Stomach smooth muscle (tissue), 2 donors: ENCODE results near the gene PSMC3IP.

ENCODE experiments used
- H3K27ac ChIP-seq: one replicate; pipeline ENCODE4 v1.7.0; 2013; ENCODE audit warnings: mild to moderate bottlenecking, low read length, inconsistent platforms
- H3K27me3 ChIP-seq, 2 donors: one replicate each; pipeline ENCODE4 v1.7.0; 2013; ENCODE audit warnings: low read length in 2 of 2; ENCODE audit not compliant: insufficient read depth in 2 of 2, control insufficient read depth in 1 of 2
- H3K36me3 ChIP-seq, 2 donors: one replicate each; pipeline ENCODE4 v1.7.0; 2013; ENCODE audit warnings: low read length in 2 of 2; ENCODE audit not compliant: control insufficient read depth in 2 of 2, insufficient read depth in 2 of 2
- H3K4me1 ChIP-seq: one replicate; pipeline ENCODE4 v1.7.0; 2013; ENCODE audit warnings: low read length; ENCODE audit not compliant: control insufficient read depth, insufficient read depth
- H3K4me3 ChIP-seq, 2 donors: one replicate each; pipeline ENCODE4 v1.7.0; 2013; ENCODE audit warnings: low read length in 2 of 2
- H3K9ac ChIP-seq, 2 donors: one replicate each; pipeline ENCODE4 v1.7.0; 2013; ENCODE audit warnings: low read length in 2 of 2, mild to moderate bottlenecking in 1 of 2
- H3K9me3 ChIP-seq, 2 donors: one replicate each; pipeline ENCODE4 v1.7.0; 2013; ENCODE audit warnings: low read length in 2 of 2; ENCODE audit not compliant: control insufficient read depth in 2 of 2
- donor health status: healthy.
- donor health status: Pancreatic carcinoma.

The PSMC3IP gene

GRCh38 chr17:42537826-42538451 is 39.6 kb downstream of the PSMC3IP start:
- peaks cover 23% of the 10 kb centered on the region for H3K4me1 ChIP-seq
- no peaks in the 10 kb centered on the region for H3K9me3 ChIP-seq
- no peak overlapping the region for H3K4me3 ChIP-seq
- no peaks in the 10 kb centered on the region for H3K27me3 ChIP-seq
- no peak overlapping the region for H3K27ac ChIP-seq
- H3K9ac ChIP-seq, result no peak overlapping the region
- peaks cover 12 to 24% of the 10 kb centered on the region in 2 donors for H3K36me3 ChIP-seq

DNA sequence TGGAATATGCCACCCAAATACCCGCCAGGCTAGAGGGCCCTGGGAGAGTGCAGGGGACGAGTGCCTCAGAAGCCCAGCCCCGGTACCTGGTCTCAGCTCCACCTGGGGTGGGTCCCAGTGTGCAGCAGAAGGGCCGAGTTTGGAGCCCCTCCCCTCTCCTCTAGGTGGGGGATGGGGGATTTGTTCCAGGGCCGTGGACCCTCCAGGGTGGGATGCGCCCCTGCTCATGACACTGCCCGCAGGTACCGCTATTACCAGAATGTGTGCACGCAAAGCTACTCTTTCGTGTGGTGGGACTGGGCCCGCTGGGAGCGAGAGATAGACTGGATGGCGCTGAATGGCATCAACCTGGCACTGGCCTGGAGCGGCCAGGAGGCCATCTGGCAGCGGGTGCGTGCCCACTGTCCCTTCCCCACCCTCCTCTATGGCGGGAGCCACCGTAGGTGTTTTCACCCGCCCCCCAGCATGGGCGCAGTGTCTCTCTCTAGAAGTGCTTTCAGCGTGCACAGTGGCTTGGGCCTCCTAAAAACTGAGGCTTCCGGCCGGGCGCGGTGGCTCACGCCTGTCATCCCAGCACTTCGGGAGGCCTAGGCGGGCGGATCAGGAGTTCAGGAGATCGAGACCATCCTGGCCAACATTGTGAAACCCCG is 40.2 kb downstream of the PSMC3IP start:
- Histone ChIP-seq H3K9me3 (no peaks in the 10 kb centered on the region), H3K4me1 (peaks cover 23% of the 10 kb centered on the region), H3K9ac (peak overlapping the region; percentile 65 to 84), H3K4me3 (peak overlapping the region; percentile 71 to 80), H3K36me3 (peaks cover 9 to 21% of the 10 kb centered on the region in 2 donors), H3K27ac (peak overlapping the region; percentile 62), H3K27me3 (no peaks in the 10 kb centered on the region)

GRCh38 chr17:42536372-42537155 is 41.0 kb downstream of the PSMC3IP start:
- peak overlapping the region; percentile 62 for H3K27ac ChIP-seq
- H3K36me3 ChIP-seq, result peaks cover 8 to 21% of the 10 kb centered on the region in 2 donors
- H3K4me1 ChIP-seq, result peaks cover 27% of the 10 kb centered on the region
- peak overlapping the region; percentile 71 to 80 for H3K4me3 ChIP-seq
- no peaks in the 10 kb centered on the region for H3K27me3 ChIP-seq
- H3K9ac ChIP-seq, result peak overlapping the region; percentile 65 to 84
- H3K9me3 ChIP-seq, result no peaks in the 10 kb centered on the region

GRCh38 chr17:42536048-42536371 is 41.5 kb downstream of the PSMC3IP start, which contains the start of gene NAGLU:
Gene NAGLU, plus strand, starts transcription at chr17:42536241. Its CDS starts 32 bp downstream, at chr17:42536273.
- Histone ChIP-seq H3K4me3 (peak within 1 kb of the TSS; percentile 71 to 80), H3K27ac (peak within 1 kb of the TSS; percentile 89), H3K9ac (peak within 1 kb of the TSS; percentile 74 to 84), H3K4me1 (peaks cover 32% of the 10 kb centered on the region), H3K36me3 (peaks cover 5 to 15% of the 10 kb centered on the region in 2 donors), H3K27me3 (no peaks in the 10 kb centered on the region), H3K9me3 (no peaks in the 10 kb centered on the region)

DNA sequence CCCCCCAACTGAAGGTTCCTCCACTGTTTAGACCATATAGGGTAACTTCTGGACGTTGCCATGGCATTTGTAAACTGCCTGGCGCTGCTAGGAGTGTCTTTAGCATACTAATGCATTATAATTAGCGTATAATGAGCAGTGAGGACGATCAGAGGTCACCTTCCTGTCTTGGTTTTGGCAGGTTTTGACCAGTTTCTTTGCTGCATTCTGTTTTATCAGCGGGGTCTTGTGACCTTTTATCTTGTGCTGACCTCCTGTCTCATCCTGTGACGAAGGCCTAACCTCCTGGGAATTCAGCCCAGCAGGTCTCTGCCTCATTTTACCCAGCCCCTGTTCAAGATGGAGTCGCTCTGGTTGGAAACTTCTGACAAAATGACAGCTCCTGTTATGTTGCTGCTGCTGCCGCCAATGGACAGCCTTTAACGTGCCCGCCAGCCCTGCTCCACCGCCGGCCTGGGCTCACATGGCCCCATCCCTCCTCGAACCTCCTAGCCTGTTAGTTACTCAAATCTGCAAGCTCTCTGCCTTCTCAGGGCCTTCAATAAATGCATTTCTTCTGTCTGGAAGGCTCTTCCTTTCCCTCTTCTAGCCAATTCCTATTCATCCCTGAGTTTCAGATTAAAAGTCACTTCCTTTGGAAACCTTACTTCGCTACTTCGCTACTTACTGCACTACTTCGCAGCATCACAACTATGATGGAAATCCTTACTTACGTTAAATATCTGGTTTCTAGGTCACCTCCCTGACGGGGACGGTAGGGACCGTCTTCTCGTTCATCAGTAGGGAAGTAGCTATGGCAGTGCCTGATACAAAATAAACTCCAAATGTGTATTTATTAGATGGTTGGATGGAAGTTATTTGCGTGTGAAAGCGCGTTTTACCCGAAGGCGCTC is 42.1 kb downstream of the PSMC3IP start:
- peak overlapping the region; percentile 63 to 80 for H3K4me3 ChIP-seq
- H3K9ac ChIP-seq, result peak overlapping the region; percentile 64 to 74
- H3K9me3 ChIP-seq, result no peaks in the 10 kb centered on the region
- peak overlapping the region; percentile 89 for H3K27ac ChIP-seq
- no peaks in the 10 kb centered on the region for H3K27me3 ChIP-seq
- peaks cover 37% of the 10 kb centered on the region for H3K4me1 ChIP-seq
- peaks cover 5 to 13% of the 10 kb centered on the region in 2 donors for H3K36me3 ChIP-seq

- Histone ChIP-seq H3K9me3 (no peaks in the 10 kb centered on the region), H3K27ac (peak overlapping the region; percentile 70), H3K36me3 (no peaks in the 10 kb centered on the region), H3K9ac (peak overlapping the region; percentile 61 to 64), H3K4me1 (peaks cover 40% of the 10 kb centered on the region), H3K4me3 (peak overlapping the region; percentile 46 to 74), H3K27me3 (no peaks in the 10 kb centered on the region)
Observed at GRCh38 chr17:42531455-42532354, 45.8 kb downstream of the PSMC3IP start.

DNA sequence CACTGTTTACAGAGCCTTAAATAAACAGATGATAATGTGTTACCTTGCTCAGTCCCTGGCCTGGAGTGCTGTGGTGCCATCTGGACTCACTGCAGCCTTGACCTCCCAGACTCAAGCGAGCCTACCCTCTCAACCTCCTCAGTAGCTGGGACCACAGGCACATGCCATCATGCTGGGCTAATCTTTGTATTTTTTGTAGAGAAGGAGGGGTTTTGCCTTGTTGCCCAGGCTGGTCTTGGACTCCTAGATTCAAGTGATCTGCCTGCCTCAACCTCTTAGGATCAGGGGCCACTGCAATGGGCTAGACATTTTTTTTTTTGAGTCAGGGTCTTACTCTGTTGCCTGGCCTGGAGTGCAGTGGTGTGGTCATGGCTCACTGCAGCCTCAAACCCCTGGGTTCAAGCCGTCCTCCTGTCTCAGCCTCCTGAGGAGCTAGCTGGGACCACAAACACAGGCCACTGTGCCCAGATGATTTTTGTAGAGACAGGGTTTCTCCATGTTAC is 46.5 kb downstream of the PSMC3IP start:
- no peaks in the 10 kb centered on the region for H3K9me3 ChIP-seq
- no peaks in the 10 kb centered on the region for H3K36me3 ChIP-seq
- peaks cover 40% of the 10 kb centered on the region for H3K4me1 ChIP-seq
- H3K27me3 ChIP-seq, result no peaks in the 10 kb centered on the region
- peak overlapping the region; percentile 70 for H3K27ac ChIP-seq
- H3K9ac ChIP-seq, result no peak overlapping the region
- no peak overlapping the region for H3K4me3 ChIP-seq

- Histone ChIP-seq H3K36me3 (no peaks in the 10 kb centered on the region), H3K27ac (no peak overlapping the region), H3K27me3 (no peaks in the 10 kb centered on the region), H3K4me1 (peaks cover 36% of the 10 kb centered on the region), H3K4me3 (no peak overlapping the region), H3K9ac (no peak overlapping the region), H3K9me3 (no peaks in the 10 kb centered on the region)
Observed at GRCh38 chr17:42529061-42529460, 48.5 kb downstream of the PSMC3IP start.

- Histone ChIP-seq H3K9me3 (no peaks in the 10 kb centered on the region), H3K36me3 (no peaks in the 10 kb centered on the region), H3K27ac (no peak overlapping the region), H3K27me3 (no peaks in the 10 kb centered on the region), H3K4me3 (no peak overlapping the region), H3K4me1 (peaks cover 40% of the 10 kb centered on the region), H3K9ac (no peak overlapping the region)
Observed at GRCh38 chr17:42527932-42528331, 49.6 kb downstream of the PSMC3IP start.
